Measurements from ENCODE around the gene FAM111B. TPM values are rescaled to one million over a fixed set of nuclear protein-coding genes. Genes with fewer than 3 reads are reported as not detected.

The FAM111B gene
- total and polyA plus RNA-seq, 2 of the 4 experiments (the other 2 are of a cell fraction): 3.2 to 9.3 TPM

- Histone ChIP-seq H3K56ac (ENCODE audit: extremely low read depth, insufficient read depth, low read length) (no peak overlapping the region), H3K18ac (ENCODE audit: low read depth, low read length) (no peak overlapping the region), H2AK5ac (ENCODE audit: low read depth, low read length) (no peak overlapping the region), H2BK5ac (ENCODE audit: low read depth, low read length, poor library complexity, severe bottlenecking) (no peak overlapping the region), H3K4me2 (ENCODE audit: low read depth, low read length) (no peak overlapping the region), H2BK20ac (ENCODE audit: low read depth, low read length) (no peak overlapping the region), H4K20me1 (ENCODE audit: insufficient read depth, low read length) (no peaks in the 10 kb centered on the region), H3K4me1 (ENCODE audit: control insufficient read depth, insufficient read depth, low read length) (no peaks in the 10 kb centered on the region), H3K27ac (ENCODE audit: insufficient read depth, low read length) (no peak overlapping the region), H3K79me1 (ENCODE audit: low read depth in 1 of 2, low read length in 2 of 2) (peaks cover 2 to 4% of the 10 kb centered on the region in 2 experiments; a peak in 2 of 4 replicates), H3K4me3 (ENCODE audit: insufficient read depth, low read depth, low read length) (no peak overlapping the region), H2AK9ac (replicated peaks; ENCODE audit: low read depth, low read length, poor library complexity) (no peak overlapping the region), H2BK120ac (ENCODE audit: low read depth, low read length) (no peak overlapping the region), H4K91ac (ENCODE audit: insufficient read depth, low read depth, low read length) (no peak overlapping the region), H2AFZ (replicated peaks; ENCODE audit: low read length, poor library complexity) (no peak overlapping the region), H2BK15ac (ENCODE audit: low read depth, low read length) (no peak overlapping the region), H4K5ac (ENCODE audit: low read depth, low read length) (no peak overlapping the region), H3K9ac (ENCODE audit: low read depth, low read length) (no peak overlapping the region), H3K9me1 (ENCODE audit: insufficient read depth, low read length) (no peaks in the 10 kb centered on the region), H3K36me3 (ENCODE audit: control insufficient read depth, insufficient read depth, low read length) (peaks cover 3% of the 10 kb centered on the region; the same call in 1 of the 2 replicates), H3K9me3 (ENCODE audit: control insufficient read depth, insufficient read depth, low read length) (no peaks in the 10 kb centered on the region), H3K14ac (replicated peaks; ENCODE audit: low read depth, low read length) (no peak overlapping the region), H3K23ac (ENCODE audit: low read depth, low read length) (no peak overlapping the region), H4K8ac (ENCODE audit: low read depth in 2 of 2, low read length in 2 of 2) (no peak overlapping the region), H3K27me3 (ENCODE audit: control insufficient read depth, insufficient read depth, low read length) (no peaks in the 10 kb centered on the region), H3K4ac (ENCODE audit: low read depth, low read length) (no peak overlapping the region)
- DNase-seq: peak; percentile 26
- POLR2A ChIA-PET (ENCODE audit: unreplicated experiment): no interaction called here
- in situ Hi-C loops (cut with MboI; ENCODE audit: low sequenced_read_pairs): loop anchor here (10.0 kb wide), 1 partner anchor 250 kb away; no protein-coding TSS in a partner anchor
- intact Hi-C loops (cut with micrococcal nuclease): loop anchor here (5.0 kb wide), 2 partner anchors 477 to 502 kb away; no protein-coding TSS in a partner anchor
- ATAC-seq (ENCODE audit: low read depth): no peak
- CTCF ChIA-PET: no interaction called here
- dilution Hi-C loops (cut with HindIII; ENCODE audit: low sequenced_read_pairs, unreplicated experiment): no loop called here
- WGBS, 2 experiments (ENCODE audit: extremely low coverage in 2 of 2, insufficient read length in 1 of 2): 20% methylated on average over 1 of the region's 5 CpGs; no CpG with 5 or more reads in 1 of the 2 experiments
- TF ChIP-seq CHD1 (IDR thresholded peaks at IDR 0.05; ENCODE audit: low read depth, low read length) (no peak), CTCF (conservative IDR thresholded peaks at IDR 0.05; ENCODE audit: low read depth, low read length) (no peak), BHLHE40 (IDR thresholded peaks at IDR 0.05; ENCODE audit: low read depth, low read length) (no peak), RFX5 (IDR thresholded peaks at IDR 0.05; ENCODE audit: low read depth, low read length) (no peak), USF2 (IDR thresholded peaks at IDR 0.05; ENCODE audit: low read depth, low read length) (no peak), MAZ (IDR thresholded peaks at IDR 0.05; ENCODE audit: borderline replicate concordance, low read depth, low read length) (no peak), MXI1 (IDR thresholded peaks at IDR 0.05; ENCODE audit: borderline replicate concordance, low read depth, low read length) (no peak), SMC3 (IDR thresholded peaks at IDR 0.05; ENCODE audit: low read depth, low read length) (no peak)
- BruUV-seq (replicated peaks): no TSS peak
Observed at GRCh38 chr11:59154610-59155009, 47.6 kb downstream of the FAM111B start.
